GM12878 (cell line): ENCODE results near the gene DUOX1. TPM values are rescaled to one million over a fixed set of nuclear protein-coding genes. Genes with fewer than 3 reads are reported as not detected.

ENCODE experiments used
- ATAC-seq: fragments of 200-7000 bp; cut with Tn5 transposase; 3 replicates; pipeline ENCODE4 v1.9.1; 2020; ENCODE audit warnings: mild to moderate bottlenecking, moderate library complexity
- BruUV-seq: library from RNA; stranded (reverse); fragments of 400-500 nt; replicated peaks from 2 replicates; lab custom pipeline; 2021; lab: Mats Ljungman, UMichigan
- CTCF ChIA-PET: fragments of 300-600 bp; sonication (Branson Sonifier 250); formaldehyde crosslinking; extraction: SDS; loops from one replicate; lab custom pipeline; 2021; ENCODE audit warnings: inconsistent platforms; lab: Yijun Ruan, JAX
- POLR2A ChIA-PET: fragments of 350-600 bp; formaldehyde crosslinking; extraction: SDS; loops from one replicate; lab custom pipeline; 2021; ENCODE audit warnings: inconsistent platforms; lab: Charles Lee
- RAD21 ChIA-PET: fragments of 300-600 bp; sonication (Branson Sonifier 250); formaldehyde crosslinking; loops from one replicate; lab custom pipeline; 2023; ENCODE audit warnings: antibody characterized with exemption; ENCODE audit not compliant: unreplicated experiment; lab: Charles Lee
- SMC1A ChIA-PET: fragments of 300-600 bp; sonication (Branson Sonifier 250); formaldehyde crosslinking; loops from one replicate; lab custom pipeline; 2023; ENCODE audit not compliant: unreplicated experiment, uncharacterized antibody; lab: Charles Lee
- DNase-seq: peaks from one replicate; pipeline ENCODE4 v3.0.0-alpha.2; 2011; ENCODE audit warnings: low read depth, low spot score
- FAIRE-seq: peaks from 3 replicates; lab custom pipeline; 2011; peaks lifted over from hg19 to GRCh38; lab: Jason Lieb, UNC
- H2AFZ ChIP-seq: 2 replicates; pipeline ENCODE4 v1.6.0; 2011; ENCODE audit warnings: low read depth, low read length, control low read depth; ENCODE audit not compliant: control insufficient read depth
- H3K27ac ChIP-seq: 2 replicates; pipeline ENCODE4 v1.5.1; 2011; ENCODE audit warnings: control low read depth; ENCODE audit not compliant: control insufficient read depth, insufficient read depth
- H3K27me3 ChIP-seq, 2 experiments: replicated peaks in 1 of 2; 2 replicates each; pipeline versions ENCODE4 v1.6.0 to v1.6.1; 2011; ENCODE audit warnings: low read length in 1 of 2; ENCODE audit not compliant: control insufficient read depth in 2 of 2, insufficient read depth in 2 of 2
- H3K36me3 ChIP-seq, 2 experiments: 2 replicates each; pipeline ENCODE4 v1.5.1; 2011; ENCODE audit warnings: low read length in 1 of 2; ENCODE audit not compliant: control insufficient read depth in 2 of 2, insufficient read depth in 2 of 2
- H3K4me1 ChIP-seq: 2 replicates; pipeline ENCODE4 v1.6.1; 2011; ENCODE audit warnings: mild to moderate bottlenecking, low read length, moderate library complexity, mixed read lengths; ENCODE audit not compliant: control insufficient read depth, insufficient read depth
- H3K4me2 ChIP-seq: 2 replicates; pipeline ENCODE4 v1.6.0; 2011; ENCODE audit warnings: control low read depth; ENCODE audit not compliant: control insufficient read depth, insufficient read depth
- H3K4me3 ChIP-seq: fragments of 200-600 bp; sonication (generic); 2 replicates; pipeline ENCODE4 v1.5.1; 2016
- H3K79me2 ChIP-seq: 2 replicates; pipeline ENCODE4 v1.6.0; 2011; ENCODE audit warnings: low read length; ENCODE audit not compliant: control insufficient read depth, insufficient read depth
- H3K9ac ChIP-seq: 2 replicates; pipeline ENCODE4 v1.8.0; 2011; ENCODE audit warnings: low read length, control low read depth, mixed read lengths; ENCODE audit not compliant: control insufficient read depth, insufficient read depth
- H3K9me3 ChIP-seq: replicated peaks from 3 replicates; pipeline ENCODE4 v1.5.1; 2011; ENCODE audit warnings: mild to moderate bottlenecking, low read length; ENCODE audit not compliant: control insufficient read depth, insufficient read depth
- H4K20me1 ChIP-seq: 2 replicates; pipeline ENCODE4 v1.6.0; 2011; ENCODE audit not compliant: control insufficient read depth, insufficient read depth
- BACH1 ChIP-seq: fragments of 450-650 bp; IDR thresholded peaks from 2 replicates; pipeline ENCODE4 v1.6.1; 2017; ENCODE audit warnings: mild to moderate bottlenecking, borderline replicate concordance
- DPF2 ChIP-seq: fragments of 450-650 bp; IDR thresholded peaks from 2 replicates; pipeline ENCODE4 v1.6.1; 2017; ENCODE audit warnings: mild to moderate bottlenecking
- IKZF2 ChIP-seq, 2 experiments: fragments of 450-650 bp; IDR thresholded peaks; 2 replicates each; pipeline ENCODE4 v1.6.1; 2017; ENCODE audit warnings: mild to moderate bottlenecking in 2 of 2, moderate library complexity in 2 of 2
- JUNB ChIP-seq: IDR thresholded peaks from 2 replicates; pipeline ENCODE4 v1.6.1; 2016; ENCODE audit warnings: antibody characterized with exemption, mild to moderate bottlenecking
- PML ChIP-seq: IDR thresholded peaks from 2 replicates; pipeline ENCODE4 v1.6.1; 2012; ENCODE audit warnings: low read length, inconsistent platforms
- POLR2A ChIP-seq: IDR thresholded peaks from 2 replicates; pipeline ENCODE4 v1.6.1; 2011; ENCODE audit warnings: low read depth, mild to moderate bottlenecking, low read length
- SP1 ChIP-seq: IDR thresholded peaks from one replicate; pipeline ENCODE4 v1.6.1; 2011; ENCODE audit warnings: low read depth, low read length
- TAF1 ChIP-seq: IDR thresholded peaks from 2 replicates; pipeline ENCODE4 v1.6.1; 2011; ENCODE audit warnings: mild to moderate bottlenecking, low read depth, low read length, borderline replicate concordance
- ZSCAN29 ChIP-seq: fragments of 450-650 bp; IDR thresholded peaks from 2 replicates; pipeline ENCODE4 v1.6.1; 2017; ENCODE audit warnings: mild to moderate bottlenecking, moderate library complexity
- WGBS: methylation state at CpG from one replicate; pipeline ENCODE4 v1.1.6; 2016; ENCODE audit warnings: low lambda C conversion rate; ENCODE audit not compliant: insufficient replicate concordance, insufficient coverage; ENCODE audit errors: missing lambda C conversion rate; 5-methylcytosine and 5-hydroxymethylcytosine counted together
- in situ Hi-C: fragments of 300-500 bp; cut with MboI; formaldehyde crosslinking; loops from 9 replicates; pipeline ENCODE4 v1.14.3; 2018; ENCODE audit warnings: mixed read lengths
- intact Hi-C: fragments of 100-400 bp; cut with micrococcal nuclease; formaldehyde crosslinking; loops from one replicate; pipeline ENCODE4 v1.14.2; 2022; ENCODE audit not compliant: unreplicated experiment
- polyA plus RNA-seq, 11 experiments: library from polyadenylated mRNA; depleted of rRNA in 4 of 11; unstranded in 6 of 11; stranded (reverse) in 5 of 11; fragments of >200 nt; fragmentation: Nextera tagmentation in 4 of 11; fragmentation: Illumina TruSeq in 1 of 11; extraction: Ambion mirVana in 4 of 11; extraction: Trizol in 1 of 11; gene quantifications; 1 replicate in 1 of 11; 2 replicates in 10 of 11; pipeline versions ENCODE4 v1.2.1 to v1.2.3, GENCODE V29; 2011 to 2016; ENCODE audit warnings: inconsistent platforms in 2 of 11, missing spikeins in 2 of 11, low read depth in 1 of 11
- total RNA-seq, 4 experiments: library from RNA; depleted of rRNA in 3 of 4; stranded (reverse); fragments of >200 nt in 3 of 4; fragmentation: Illumina TruSeq in 1 of 4; extraction: Trizol in 1 of 4; gene quantifications; 2 replicates each; pipeline versions ENCODE4 v1.2.1 to v1.2.3, GENCODE V29; 2013 to 2021
- TF ChIP-seq, protein P1 (sequence below): IDR thresholded peaks from 2 replicates; pipeline ENCODE4 v1.6.1; 2012; ENCODE audit warnings: low read length, inconsistent platforms
- TF ChIP-seq, protein P2 (sequence below): fragments of 450-650 bp; IDR thresholded peaks from 2 replicates; pipeline ENCODE4 v1.6.1; 2018; ENCODE audit warnings: mild to moderate bottlenecking, low read depth, moderate library complexity; ENCODE audit not compliant: partially characterized antibody
- TF ChIP-seq, protein P3 (sequence below): fragments of 450-650 bp; formaldehyde crosslinking; IDR thresholded peaks from 2 replicates; pipeline ENCODE4 v1.4.0; 2022; ENCODE audit warnings: mild to moderate bottlenecking, moderate library complexity
- TF ChIP-seq, protein P4 (sequence below): fragments of 450-650 bp; conservative IDR thresholded peaks from 2 replicates; pipeline ENCODE4 v1.6.1; 2017; ENCODE audit warnings: mild to moderate bottlenecking, moderate library complexity

Gene DUOX1
- total and polyA plus RNA-seq, 10 of the 15 experiments (the other 5 are each of a cell fraction or from before 2014, with no cell fraction given), result 0.02 to 2.1 (median 0.26) TPM; not detected in 3

DNA sequence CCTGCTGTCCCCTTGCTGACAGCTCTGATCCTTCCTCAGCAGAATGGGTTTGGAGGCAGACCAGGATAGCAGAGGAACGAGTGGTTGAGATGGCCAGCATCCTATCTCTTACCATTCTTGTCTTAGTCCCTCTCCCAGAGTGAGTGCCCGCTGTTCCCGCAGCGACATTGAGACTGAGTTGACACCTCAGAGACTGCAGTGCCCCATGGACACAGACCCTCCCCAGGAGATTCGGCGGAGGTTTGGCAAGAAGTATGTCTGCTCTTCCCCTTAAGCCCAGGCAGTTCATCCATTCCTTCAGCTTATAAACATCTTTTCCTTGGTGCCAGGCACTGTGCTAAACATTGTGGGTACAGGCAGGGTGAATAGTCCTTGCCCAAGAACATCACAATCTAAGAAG lies 21.2 kb downstream of the DUOX1 start:
- no peak overlapping the region for H3K4me3 ChIP-seq
- H3K4me2 ChIP-seq, result no peak overlapping the region
- in situ Hi-C loops, result no loop called here
- no TSS peak for BruUV-seq
- no peaks in the 10 kb centered on the region for H3K9me3 ChIP-seq
- 90% methylated on average over 6 of the region's 6 CpGs for WGBS
- no peaks in the 10 kb centered on the region for H3K79me2 ChIP-seq
- intact Hi-C loops, result no loop called here
- RAD21 ChIA-PET, result no interaction called here
- no peak overlapping the region for H3K9ac ChIP-seq
- no peak overlapping the region for H2AFZ ChIP-seq
- no peaks in the 10 kb centered on the region for H3K27me3 ChIP-seq
- FAIRE-seq, result no peak
- no peaks in the 10 kb centered on the region for H3K4me1 ChIP-seq
- no peak for DNase-seq
- no peaks in the 10 kb centered on the region for H3K36me3 ChIP-seq
- SMC1A ChIA-PET, result no interaction called here
- ATAC-seq, result no peak
- CTCF ChIA-PET, result interaction anchor here (1.9 kb wide), 1 partner anchor 12 kb away, joined by 6 read pairs; no protein-coding TSS in a partner anchor
- no peaks in the 10 kb centered on the region for H4K20me1 ChIP-seq
- POLR2A ChIA-PET, result no interaction called here
- no peak overlapping the region for H3K27ac ChIP-seq
- no peak for TF ChIP-seq SP1
- TF ChIP-seq ZSCAN29, result no peak
- TF ChIP-seq, protein P1, sequence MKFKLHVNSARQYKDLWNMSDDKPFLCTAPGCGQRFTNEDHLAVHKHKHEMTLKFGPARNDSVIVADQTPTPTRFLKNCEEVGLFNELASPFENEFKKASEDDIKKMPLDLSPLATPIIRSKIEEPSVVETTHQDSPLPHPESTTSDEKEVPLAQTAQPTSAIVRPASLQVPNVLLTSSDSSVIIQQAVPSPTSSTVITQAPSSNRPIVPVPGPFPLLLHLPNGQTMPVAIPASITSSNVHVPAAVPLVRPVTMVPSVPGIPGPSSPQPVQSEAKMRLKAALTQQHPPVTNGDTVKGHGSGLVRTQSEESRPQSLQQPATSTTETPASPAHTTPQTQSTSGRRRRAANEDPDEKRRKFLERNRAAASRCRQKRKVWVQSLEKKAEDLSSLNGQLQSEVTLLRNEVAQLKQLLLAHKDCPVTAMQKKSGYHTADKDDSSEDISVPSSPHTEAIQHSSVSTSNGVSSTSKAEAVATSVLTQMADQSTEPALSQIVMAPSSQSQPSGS, result no peak
- no peak for TF ChIP-seq JUNB
- TF ChIP-seq, protein P2, sequence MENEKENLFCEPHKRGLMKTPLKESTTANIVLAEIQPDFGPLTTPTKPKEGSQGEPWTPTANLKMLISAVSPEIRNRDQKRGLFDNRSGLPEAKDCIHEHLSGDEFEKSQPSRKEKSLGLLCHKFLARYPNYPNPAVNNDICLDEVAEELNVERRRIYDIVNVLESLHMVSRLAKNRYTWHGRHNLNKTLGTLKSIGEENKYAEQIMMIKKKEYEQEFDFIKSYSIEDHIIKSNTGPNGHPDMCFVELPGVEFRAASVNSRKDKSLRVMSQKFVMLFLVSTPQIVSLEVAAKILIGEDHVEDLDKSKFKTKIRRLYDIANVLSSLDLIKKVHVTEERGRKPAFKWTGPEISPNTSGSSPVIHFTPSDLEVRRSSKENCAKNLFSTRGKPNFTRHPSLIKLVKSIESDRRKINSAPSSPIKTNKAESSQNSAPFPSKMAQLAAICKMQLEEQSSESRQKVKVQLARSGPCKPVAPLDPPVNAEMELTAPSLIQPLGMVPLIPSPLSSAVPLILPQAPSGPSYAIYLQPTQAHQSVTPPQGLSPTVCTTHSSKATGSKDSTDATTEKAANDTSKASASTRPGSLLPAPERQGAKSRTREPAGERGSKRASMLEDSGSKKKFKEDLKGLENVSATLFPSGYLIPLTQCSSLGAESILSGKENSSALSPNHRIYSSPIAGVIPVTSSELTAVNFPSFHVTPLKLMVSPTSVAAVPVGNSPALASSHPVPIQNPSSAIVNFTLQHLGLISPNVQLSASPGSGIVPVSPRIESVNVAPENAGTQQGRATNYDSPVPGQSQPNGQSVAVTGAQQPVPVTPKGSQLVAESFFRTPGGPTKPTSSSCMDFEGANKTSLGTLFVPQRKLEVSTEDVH, result no peak
- TF ChIP-seq TAF1, result no peak
- TF ChIP-seq BACH1, result no peak
- no peak for TF ChIP-seq POLR2A
- TF ChIP-seq, protein P3, sequence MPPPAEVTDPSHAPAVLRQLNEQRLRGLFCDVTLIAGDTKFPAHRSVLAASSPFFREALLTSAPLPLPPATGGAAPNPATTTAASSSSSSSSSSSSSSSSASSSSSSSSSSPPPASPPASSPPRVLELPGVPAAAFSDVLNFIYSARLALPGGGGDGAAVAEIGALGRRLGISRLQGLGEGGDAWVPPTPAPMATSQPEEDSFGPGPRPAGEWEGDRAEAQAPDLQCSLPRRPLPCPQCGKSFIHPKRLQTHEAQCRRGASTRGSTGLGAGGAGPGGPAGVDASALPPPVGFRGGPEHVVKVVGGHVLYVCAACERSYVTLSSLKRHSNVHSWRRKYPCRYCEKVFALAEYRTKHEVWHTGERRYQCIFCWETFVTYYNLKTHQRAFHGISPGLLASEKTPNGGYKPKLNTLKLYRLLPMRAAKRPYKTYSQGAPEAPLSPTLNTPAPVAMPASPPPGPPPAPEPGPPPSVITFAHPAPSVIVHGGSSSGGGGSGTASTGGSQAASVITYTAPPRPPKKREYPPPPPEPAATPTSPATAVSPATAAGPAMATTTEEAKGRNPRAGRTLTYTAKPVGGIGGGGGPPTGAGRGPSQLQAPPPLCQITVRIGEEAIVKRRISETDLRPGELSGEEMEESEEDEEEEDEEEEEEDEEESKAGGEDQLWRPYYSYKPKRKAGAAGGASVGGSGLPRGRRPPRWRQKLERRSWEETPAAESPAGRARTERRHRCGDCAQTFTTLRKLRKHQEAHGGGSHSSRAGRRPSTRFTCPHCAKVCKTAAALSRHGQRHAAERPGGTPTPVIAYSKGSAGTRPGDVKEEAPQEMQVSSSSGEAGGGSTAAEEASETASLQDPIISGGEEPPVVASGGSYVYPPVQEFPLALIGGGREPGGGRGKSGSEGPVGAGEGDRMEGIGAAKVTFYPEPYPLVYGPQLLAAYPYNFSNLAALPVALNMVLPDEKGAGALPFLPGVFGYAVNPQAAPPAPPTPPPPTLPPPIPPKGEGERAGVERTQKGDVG (CRISPR knock-in tag), result no peak
- no peak for TF ChIP-seq IKZF2 (IDR thresholded peaks at IDR 0.05)
- TF ChIP-seq DPF2, result no peak
- TF ChIP-seq, protein P4, sequence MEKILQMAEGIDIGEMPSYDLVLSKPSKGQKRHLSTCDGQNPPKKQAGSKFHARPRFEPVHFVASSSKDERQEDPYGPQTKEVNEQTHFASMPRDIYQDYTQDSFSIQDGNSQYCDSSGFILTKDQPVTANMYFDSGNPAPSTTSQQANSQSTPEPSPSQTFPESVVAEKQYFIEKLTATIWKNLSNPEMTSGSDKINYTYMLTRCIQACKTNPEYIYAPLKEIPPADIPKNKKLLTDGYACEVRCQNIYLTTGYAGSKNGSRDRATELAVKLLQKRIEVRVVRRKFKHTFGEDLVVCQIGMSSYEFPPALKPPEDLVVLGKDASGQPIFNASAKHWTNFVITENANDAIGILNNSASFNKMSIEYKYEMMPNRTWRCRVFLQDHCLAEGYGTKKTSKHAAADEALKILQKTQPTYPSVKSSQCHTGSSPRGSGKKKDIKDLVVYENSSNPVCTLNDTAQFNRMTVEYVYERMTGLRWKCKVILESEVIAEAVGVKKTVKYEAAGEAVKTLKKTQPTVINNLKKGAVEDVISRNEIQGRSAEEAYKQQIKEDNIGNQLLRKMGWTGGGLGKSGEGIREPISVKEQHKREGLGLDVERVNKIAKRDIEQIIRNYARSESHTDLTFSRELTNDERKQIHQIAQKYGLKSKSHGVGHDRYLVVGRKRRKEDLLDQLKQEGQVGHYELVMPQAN, result no peak
- TF ChIP-seq PML, result no peak
